Transverse colon (tissue), 4 donors: Measurements from ENCODE around the gene YIPF4. TPM values are rescaled to one million over a fixed set of nuclear protein-coding genes. Genes with fewer than 3 reads are reported as not detected.

Experiments used
- DNase-seq: peaks from one replicate; pipeline ENCODE4 v3.0.0-alpha.2; 2019
- H3K27ac ChIP-seq, 4 donors: fragments of 200-600 bp; sonication (generic); 2 replicates each; pipeline ENCODE4 v1.5.1; 2016 to 2018; ENCODE audit warnings: inconsistent platforms in 4 of 4
- H3K27me3 ChIP-seq: fragments of 200-600 bp; sonication (generic); 2 replicates; pipeline ENCODE4 v1.5.1; 2017; ENCODE audit warnings: inconsistent platforms
- H3K36me3 ChIP-seq, 4 donors: fragments of 200-600 bp; sonication (generic); 2 replicates each; pipeline ENCODE4 v1.5.1; 2017 to 2019; ENCODE audit warnings: inconsistent platforms in 4 of 4
- H3K4me1 ChIP-seq, 4 donors: fragments of 200-600 bp; sonication (generic); 2 replicates each; pipeline ENCODE4 v1.5.1; 2017 to 2020; ENCODE audit warnings: inconsistent platforms in 4 of 4
- H3K4me3 ChIP-seq, 4 donors: fragments of 200-600 bp; sonication (generic); 1 replicate in 1 of 4; 2 replicates in 3 of 4; pipeline versions ENCODE4 v1.5.1 to v1.6.1; 2017 to 2019; ENCODE audit warnings: inconsistent platforms in 4 of 4
- H3K9me3 ChIP-seq, 2 donors: fragments of 200-600 bp; sonication (generic); 2 replicates each; pipeline ENCODE4 v1.5.1; 2017 to 2019; ENCODE audit warnings: inconsistent platforms in 2 of 2
- CTCF ChIP-seq, 5 experiments: fragments of 200-600 bp in 3 of 5; fragments of 450-650 bp in 2 of 5; sonication (generic) in 3 of 5; IDR thresholded peaks; 1 replicate in 2 of 5; 2 replicates in 3 of 5; pipeline ENCODE4 v1.5.1; 2016 to 2017; ENCODE audit warnings: antibody characterized with exemption in 5 of 5, inconsistent platforms in 3 of 5, mild to moderate bottlenecking in 2 of 5, moderate library complexity in 1 of 5
- EP300 ChIP-seq: sonication (generic); formaldehyde crosslinking; IDR thresholded peaks from one replicate; pipeline ENCODE4 v1.6.1; 2017; ENCODE audit warnings: antibody characterized with exemption, low read depth
- POLR2A ChIP-seq: fragments of 450-650 bp; IDR thresholded peaks from one replicate; pipeline ENCODE4 v1.6.1; 2016; ENCODE audit warnings: antibody characterized with exemption, mild to moderate bottlenecking, moderate library complexity
- POLR2AphosphoS5 ChIP-seq, 3 donors: sonication (generic); formaldehyde crosslinking; IDR thresholded peaks; one replicate each; pipeline ENCODE4 v1.6.1; 2016; ENCODE audit warnings: antibody characterized with exemption in 3 of 3
- WGBS, 2 donors: methylation state at CpG; one replicate each; pipeline ENCODE4 v1.1.5; 2018; ENCODE audit warnings: low coverage in 1 of 2; 5-methylcytosine and 5-hydroxymethylcytosine counted together
- in situ Hi-C, 4 donors: fragments of 200-750 bp; cut with MboI; loops; one replicate each; pipeline versions ENCODE4 v1.15.0 to v1.15.1; 2017; ENCODE audit warnings: low sequenced_read_pairs in 3 of 4, low pct_ligation_motif_present in 1 of 4, low pct_unique_long_range_greater_than_20kb in 1 of 4
- intact Hi-C: fragments of 100-400 bp; cut with DNase I; formaldehyde crosslinking; loops from one replicate; pipeline ENCODE4 v1.15.1; 2023; ENCODE audit warnings: low total_unique reads
- total RNA-seq, 4 donors: library from RNA; depleted of rRNA; stranded (reverse); fragments of >200 nt; gene quantifications; one replicate each; pipeline ENCODE4 v1.1.0, GENCODE V29; 2016

YIPF4 gene
- total RNA-seq: 10 to 100 TPM; 11.7 to 19.5 (median 16.1) TPM

- in situ Hi-C loops: loop anchor here in 1 of 4 donors (10.0 kb wide), 1 partner anchor 113 kb away; the partner anchor contains the start of gene SLC30A6
- peaks cover 0 to 36% (median 11%) of the 10 kb centered on the region in 4 donors for H3K4me1 ChIP-seq
- peak within 1 kb of the TSS; percentile 83 to 93 (median 90) for H3K27ac ChIP-seq
- H3K36me3 ChIP-seq: peaks cover 0 to 7% (median 3%) of the 10 kb centered on the region in 4 donors
- H3K27me3 ChIP-seq: no peaks in the 10 kb centered on the region
- H3K4me3 ChIP-seq: peak within 1 kb of the TSS; percentile 84 to 99 (median 98)
- 0% methylated on average over 12 to 42 of the region's 59 CpGs for WGBS, 2 donors
- no peaks in the 10 kb centered on the region for H3K9me3 ChIP-seq
- intact Hi-C loops: no loop called here
- TF ChIP-seq POLR2AphosphoS5 (IDR thresholded peaks at IDR 0.05) (peak; percentile 47 to 77 (median 71)), EP300 (no peak), POLR2A (peak; percentile 46), CTCF (IDR thresholded peaks at IDR 0.05) (no peak)
- peak; percentile 90 for DNase-seq
Measured at GRCh38 chr2:32277674-32278477, at the start of gene YIPF4. Gene YIPF4 (plus strand): TSS chr2:32277904. CDS start chr2:32278156, 252 bp downstream.

GRCh38 chr2:32228181-32228580 lies 49.5 kb upstream of the YIPF4 start:
- TF ChIP-seq POLR2AphosphoS5 (IDR thresholded peaks at IDR 0.05) (no peak), CTCF (IDR thresholded peaks at IDR 0.05) (no peak), EP300 (no peak), POLR2A (no peak)
- Histone ChIP-seq H3K4me3 (no peak overlapping the region), H3K27ac (no peak overlapping the region), H3K36me3 (peaks cover 0 to 9% (median 2%) of the 10 kb centered on the region in 4 donors), H3K27me3 (no peaks in the 10 kb centered on the region), H3K9me3 (no peaks in the 10 kb centered on the region), H3K4me1 (no peaks in the 10 kb centered on the region)
- in situ Hi-C loops (no loop called here), intact Hi-C loops (no loop called here)
- DNase-seq: no peak
- WGBS, 2 donors: 85% methylated on average over 2 of the region's 2 CpGs; no CpG with 5 or more reads in 1 of the 2 donors

- DNase-seq: no peak
- WGBS, 2 donors: 25 to 39% methylated on average over 1 of the region's 1 CpG
- in situ Hi-C loops (no loop called here), intact Hi-C loops (no loop called here)
- TF ChIP-seq EP300 (no peak), POLR2A (no peak), POLR2AphosphoS5 (IDR thresholded peaks at IDR 0.05) (no peak), CTCF (IDR thresholded peaks at IDR 0.05) (no peak)
- no peak overlapping the region for H3K27ac ChIP-seq
- H3K9me3 ChIP-seq: no peaks in the 10 kb centered on the region
- no peaks in the 10 kb centered on the region for H3K27me3 ChIP-seq
- H3K4me3 ChIP-seq: no peak overlapping the region
- no peaks in the 10 kb centered on the region for H3K36me3 ChIP-seq
- H3K4me1 ChIP-seq: no peaks in the 10 kb centered on the region
Measured at GRCh38 chr2:32229635-32230034, 48.1 kb upstream of the YIPF4 start.

- in situ Hi-C loops: no loop called here
- Histone ChIP-seq H3K27ac (no peak overlapping the region), H3K27me3 (no peaks in the 10 kb centered on the region), H3K36me3 (no peaks in the 10 kb centered on the region), H3K4me3 (no peak overlapping the region), H3K4me1 (no peaks in the 10 kb centered on the region), H3K9me3 (no peaks in the 10 kb centered on the region)
- DNase-seq: no peak
- intact Hi-C loops: no loop called here
- no peak for TF ChIP-seq POLR2AphosphoS5 (IDR thresholded peaks at IDR 0.05)
- no peak for TF ChIP-seq POLR2A
- TF ChIP-seq CTCF (IDR thresholded peaks at IDR 0.05): no peak
- no peak for TF ChIP-seq EP300
- 82 to 92% methylated on average over 4 of the region's 4 CpGs for WGBS, 2 donors
Measured at GRCh38 chr2:32231959-32232358, 45.7 kb upstream of the YIPF4 start.
